Neuron (in vitro differentiated cells): ENCODE measurements around the gene FBXW8.

Experiments
- H2AFZ ChIP-seq: one replicate; pipeline ENCODE4 v1.6.1; 2013; ENCODE audit warnings: low read depth, mild to moderate bottlenecking, inconsistent platforms, low read length, moderate library complexity
- H3K27me3 ChIP-seq: one replicate; pipeline ENCODE4 v1.6.1; 2013; ENCODE audit warnings: low read length; ENCODE audit not compliant: insufficient read depth
- H3K36me3 ChIP-seq: one replicate; pipeline ENCODE4 v1.6.1; 2013; ENCODE audit warnings: low read length; ENCODE audit not compliant: insufficient read depth
- H3K4me1 ChIP-seq: one replicate; pipeline ENCODE4 v1.6.1; 2013; ENCODE audit warnings: low read length; ENCODE audit not compliant: insufficient read depth
- H3K4me3 ChIP-seq: 2 replicates; pipeline ENCODE4 v1.5.1; 2013; ENCODE audit warnings: mild to moderate bottlenecking, low read length, moderate library complexity
- H3K9me3 ChIP-seq: one replicate; pipeline ENCODE4 v1.6.1; 2013; ENCODE audit warnings: low read length

The FBXW8 gene

DNA sequence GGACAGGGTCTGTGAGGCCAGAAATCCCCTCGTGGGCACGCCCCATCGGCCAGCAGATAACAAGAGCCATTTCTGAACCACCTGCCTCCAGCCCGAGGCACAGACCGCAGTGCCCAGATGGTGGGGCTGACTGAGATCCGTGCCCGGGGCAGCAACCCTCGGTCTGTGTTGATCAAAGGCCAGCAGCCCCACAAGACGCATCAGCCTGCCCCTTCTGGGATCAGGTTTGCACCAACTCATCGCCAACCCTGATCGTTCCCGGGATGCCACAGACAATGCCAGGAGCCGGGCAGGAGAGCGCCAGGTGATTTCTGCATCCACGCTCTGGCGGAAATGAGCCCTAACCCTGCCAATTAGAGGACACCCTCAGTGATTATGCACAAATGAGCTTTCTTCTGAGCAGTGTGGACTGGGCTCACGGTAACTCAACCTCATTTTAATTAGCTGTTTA lies 124.0 kb downstream of the FBXW8 start:
- H3K4me3 ChIP-seq: no peak overlapping the region
- no peaks in the 10 kb centered on the region for H3K27me3 ChIP-seq
- H3K36me3 ChIP-seq: peaks cover 8% of the 10 kb centered on the region
- no peak overlapping the region for H2AFZ ChIP-seq
- H3K9me3 ChIP-seq: no peaks in the 10 kb centered on the region
- peaks cover 4% of the 10 kb centered on the region for H3K4me1 ChIP-seq

DNA sequence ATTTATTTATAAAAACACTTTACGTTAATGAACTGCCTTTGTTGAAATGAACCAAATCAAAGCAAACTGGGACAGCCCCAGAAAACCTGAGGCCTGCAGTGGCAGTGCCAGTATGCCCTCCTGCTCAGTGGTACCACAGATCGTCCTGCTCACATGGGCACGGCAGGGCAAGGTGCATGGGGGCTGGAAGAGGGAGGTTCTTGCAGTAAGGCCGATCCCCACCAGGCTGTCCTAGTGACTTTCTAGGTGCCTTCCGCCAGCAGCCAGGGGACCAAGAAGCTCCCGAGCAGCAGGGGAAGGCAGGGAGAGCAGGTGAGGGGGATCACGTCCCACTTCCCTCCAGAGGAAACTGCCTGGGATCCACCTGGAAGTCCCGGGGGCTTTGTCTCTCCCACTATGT lies 124.5 kb downstream of the FBXW8 start:
- Histone ChIP-seq H2AFZ (no peak overlapping the region), H3K36me3 (peaks cover 3% of the 10 kb centered on the region), H3K4me3 (no peak overlapping the region), H3K9me3 (no peaks in the 10 kb centered on the region), H3K27me3 (no peaks in the 10 kb centered on the region), H3K4me1 (peaks cover 4% of the 10 kb centered on the region)

DNA sequence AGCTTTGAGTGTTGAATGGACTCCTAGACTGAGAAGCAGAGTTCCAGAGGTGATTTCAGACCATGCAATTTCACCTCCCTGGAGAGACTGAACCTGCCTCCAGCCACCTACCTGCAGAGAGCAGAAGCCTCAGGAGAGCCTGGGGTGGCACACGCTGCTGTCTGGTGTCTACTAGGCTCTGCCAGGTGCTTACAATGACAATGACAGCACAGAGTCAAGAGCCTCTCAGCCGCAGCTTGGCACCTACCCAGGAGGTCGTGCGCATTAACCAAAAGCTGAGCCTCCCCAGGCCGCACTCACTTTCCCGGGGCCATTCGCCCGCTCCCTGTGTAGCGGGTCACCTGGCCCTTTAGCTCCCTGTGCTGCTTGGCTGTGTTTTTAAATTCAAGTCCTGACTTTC lies 125.3 kb downstream of the FBXW8 start:
- Histone ChIP-seq H3K27me3 (no peaks in the 10 kb centered on the region), H3K9me3 (no peaks in the 10 kb centered on the region), H3K36me3 (no peaks in the 10 kb centered on the region), H3K4me3 (no peak overlapping the region), H3K4me1 (peaks cover 4% of the 10 kb centered on the region), H2AFZ (no peak overlapping the region)

DNA sequence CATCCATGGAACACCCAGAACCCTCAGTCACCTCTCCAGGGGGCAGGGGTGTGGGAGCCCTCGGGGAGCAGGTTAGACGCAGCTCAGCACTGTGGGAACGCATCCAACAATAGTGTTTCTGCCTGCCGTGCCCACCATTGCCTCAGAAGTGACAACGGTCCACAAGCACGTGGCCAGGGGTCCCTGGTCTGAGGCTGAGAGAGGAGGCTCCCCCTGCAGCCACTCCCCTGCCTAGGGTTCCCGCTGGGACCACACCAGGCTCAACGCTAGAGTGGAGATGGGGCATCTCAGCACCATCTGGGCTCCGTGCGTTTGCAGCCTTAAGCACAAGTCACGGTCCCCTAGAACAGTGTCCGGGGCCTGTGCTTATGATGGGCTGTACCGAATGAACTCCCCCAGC lies 125.8 kb downstream of the FBXW8 start:
- peaks cover 4% of the 10 kb centered on the region for H3K4me1 ChIP-seq
- H3K27me3 ChIP-seq: no peaks in the 10 kb centered on the region
- H3K4me3 ChIP-seq: no peak overlapping the region
- H3K9me3 ChIP-seq: no peaks in the 10 kb centered on the region
- H3K36me3 ChIP-seq: no peaks in the 10 kb centered on the region
- no peak overlapping the region for H2AFZ ChIP-seq

DNA sequence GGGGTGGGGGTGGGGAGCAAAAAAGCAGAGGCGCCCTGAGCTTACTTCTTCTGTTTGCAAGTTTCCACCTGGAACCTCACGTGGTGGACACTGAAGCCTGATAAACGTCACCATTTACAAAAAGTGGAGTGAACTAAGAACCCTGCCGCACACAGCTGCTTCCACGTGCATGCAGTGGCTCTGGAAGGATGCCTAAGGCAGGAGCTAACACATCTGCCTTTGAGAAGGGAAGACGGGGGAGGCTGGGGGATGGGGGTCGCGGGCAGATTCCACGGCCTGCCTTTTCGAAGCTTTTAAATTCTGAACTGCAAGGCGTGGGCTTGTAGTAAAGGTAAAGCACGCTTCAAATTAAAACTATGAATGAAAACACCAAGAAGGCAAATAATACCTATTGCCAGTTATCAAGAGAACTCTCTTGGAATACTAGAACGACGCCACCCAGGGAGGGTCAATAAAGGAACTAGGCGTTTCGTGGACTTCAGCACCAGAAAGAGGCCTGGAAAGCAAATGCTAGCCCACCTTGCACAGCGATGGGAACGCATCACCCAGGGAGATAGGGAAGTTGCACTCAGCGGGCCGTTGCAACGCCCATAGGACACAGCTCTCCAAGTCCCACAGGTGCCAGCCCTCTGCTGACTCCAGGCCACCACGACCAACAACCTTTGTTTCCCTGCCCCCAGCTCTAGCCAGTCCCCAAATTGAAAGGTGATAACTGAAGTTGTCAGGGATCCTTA lies 126.7 kb downstream of the FBXW8 start:
- Histone ChIP-seq H2AFZ (no peak overlapping the region), H3K9me3 (no peaks in the 10 kb centered on the region), H3K27me3 (no peaks in the 10 kb centered on the region), H3K4me1 (peaks cover 4% of the 10 kb centered on the region), H3K36me3 (no peaks in the 10 kb centered on the region), H3K4me3 (no peak overlapping the region)

DNA sequence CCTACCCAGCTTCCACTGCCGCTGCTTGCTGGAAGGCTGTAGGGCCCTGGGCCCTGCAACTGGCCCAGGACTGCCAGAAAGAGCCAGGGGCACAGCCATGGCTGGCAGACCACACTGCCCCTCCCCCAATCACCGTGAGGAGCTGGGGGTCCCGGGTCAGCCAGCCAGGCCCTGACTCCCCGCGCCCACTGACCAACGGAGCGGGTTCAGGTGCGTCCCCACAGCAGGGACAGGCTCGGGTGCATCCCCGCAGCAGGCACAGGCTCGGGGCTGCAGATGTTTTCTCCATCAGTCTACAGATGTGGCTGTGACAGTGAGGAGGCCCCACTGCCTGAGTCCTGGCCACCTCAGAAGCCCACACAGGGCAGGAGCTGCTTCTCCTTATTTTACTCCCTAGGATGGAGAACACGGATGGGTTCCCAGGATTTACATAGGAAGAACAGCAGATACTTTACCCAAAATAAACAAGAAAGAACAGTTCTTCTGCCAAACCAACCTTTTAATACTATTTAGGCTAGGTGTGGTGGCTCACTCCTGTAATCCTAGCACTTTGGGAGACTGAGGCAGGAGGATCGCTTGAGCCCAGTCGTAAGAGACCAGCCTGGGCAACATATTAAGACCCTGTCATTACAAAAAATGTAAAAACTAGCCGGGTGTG lies 127.4 kb downstream of the FBXW8 start:
- Histone ChIP-seq H3K4me1 (peaks cover 4% of the 10 kb centered on the region), H3K36me3 (no peaks in the 10 kb centered on the region), H2AFZ (no peak overlapping the region), H3K4me3 (no peak overlapping the region), H3K27me3 (no peaks in the 10 kb centered on the region), H3K9me3 (no peaks in the 10 kb centered on the region)

DNA sequence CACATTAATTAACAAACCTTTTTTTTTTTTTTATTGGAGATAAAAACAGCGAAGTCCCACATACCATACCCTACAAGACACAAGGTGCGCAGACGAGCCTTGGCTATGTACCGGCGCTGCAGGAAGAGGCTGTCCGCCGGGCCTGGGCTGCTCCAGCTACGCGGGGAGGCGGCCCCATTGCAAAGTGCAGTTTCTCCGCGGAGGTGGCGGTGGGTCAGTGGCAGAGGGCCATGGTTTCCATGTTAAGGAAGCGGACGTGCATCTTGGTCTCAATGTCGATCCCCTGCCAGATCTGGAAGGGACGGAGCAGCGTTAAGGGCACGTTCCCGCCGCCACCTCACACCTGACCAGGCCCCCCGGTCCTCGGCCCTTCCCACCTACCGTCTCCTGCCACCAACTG lies 128.2 kb downstream of the FBXW8 start:
- Histone ChIP-seq H3K27me3 (no peaks in the 10 kb centered on the region), H3K9me3 (no peaks in the 10 kb centered on the region), H3K4me1 (peaks cover 1% of the 10 kb centered on the region), H3K36me3 (no peaks in the 10 kb centered on the region), H3K4me3 (no peak overlapping the region), H2AFZ (no peak overlapping the region)

DNA sequence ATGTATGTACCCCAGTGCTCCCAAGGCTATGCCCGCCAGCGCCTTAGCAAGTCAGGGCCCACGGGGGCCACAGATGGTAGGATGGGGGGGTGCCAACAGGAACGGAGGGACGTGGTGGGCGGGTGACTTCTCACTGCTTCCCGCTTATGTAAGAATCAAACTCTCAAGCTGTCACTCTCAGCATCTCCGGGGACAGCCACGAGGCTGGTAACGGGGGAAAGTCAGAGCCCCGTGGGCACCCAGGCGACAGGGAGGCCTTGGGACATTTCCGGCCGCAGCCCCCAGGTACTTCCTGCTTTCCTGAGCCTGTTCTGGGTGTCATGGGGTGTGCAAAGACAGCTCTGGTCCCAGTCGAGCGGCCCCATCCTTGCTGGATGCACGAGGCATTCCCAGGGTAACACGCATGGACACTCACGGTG lies 129.2 kb downstream of the FBXW8 start:
- H3K4me3 ChIP-seq: no peak overlapping the region
- no peak overlapping the region for H2AFZ ChIP-seq
- H3K36me3 ChIP-seq: no peaks in the 10 kb centered on the region
- H3K9me3 ChIP-seq: no peaks in the 10 kb centered on the region
- no peaks in the 10 kb centered on the region for H3K27me3 ChIP-seq
- H3K4me1 ChIP-seq: peaks cover under 1% of the 10 kb centered on the region

DNA sequence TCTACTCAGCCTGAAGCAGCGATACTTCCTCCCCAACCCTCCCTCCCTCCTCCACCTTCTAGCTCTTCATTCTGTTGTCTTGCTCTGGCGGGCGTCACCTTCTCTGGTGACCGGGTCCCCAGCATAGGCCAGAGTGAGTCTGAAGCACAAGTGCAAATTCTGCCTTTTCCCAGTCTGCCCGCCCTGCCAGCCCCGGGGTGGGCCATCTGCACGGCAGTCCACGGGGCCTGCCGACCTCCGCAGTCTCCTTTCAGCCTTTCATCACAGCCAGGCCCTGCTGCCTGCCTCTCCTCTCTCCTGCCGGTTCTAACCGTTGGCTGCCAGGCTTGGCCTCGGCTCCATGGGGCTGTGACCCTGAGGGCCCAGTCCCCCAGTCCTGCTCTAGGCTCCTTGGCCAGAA lies 129.7 kb downstream of the FBXW8 start:
- no peaks in the 10 kb centered on the region for H3K9me3 ChIP-seq
- H3K4me3 ChIP-seq: no peak overlapping the region
- H3K27me3 ChIP-seq: no peaks in the 10 kb centered on the region
- no peak overlapping the region for H2AFZ ChIP-seq
- peaks cover 6% of the 10 kb centered on the region for H3K4me1 ChIP-seq
- H3K36me3 ChIP-seq: no peaks in the 10 kb centered on the region

DNA sequence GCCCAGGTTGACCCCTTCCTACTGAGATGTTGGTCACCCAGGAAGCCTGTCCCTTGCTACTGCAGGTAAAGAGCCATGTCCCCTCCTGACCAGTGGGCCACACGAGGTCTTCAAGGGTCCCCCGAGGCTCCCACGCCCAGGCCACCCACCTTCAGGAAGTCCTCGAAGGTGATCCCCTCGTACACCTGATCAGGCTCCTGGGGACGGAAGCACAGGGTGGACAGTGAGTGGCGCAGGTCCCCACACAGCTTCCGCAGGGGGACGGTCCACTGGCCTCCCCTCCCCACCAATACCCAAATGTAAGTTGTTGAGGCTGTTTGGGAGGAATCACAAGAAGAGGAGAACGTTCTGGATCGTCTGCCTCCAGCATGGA lies 131.0 kb downstream of the FBXW8 start:
- Histone ChIP-seq H3K4me1 (peaks cover 16% of the 10 kb centered on the region), H3K9me3 (no peaks in the 10 kb centered on the region), H3K27me3 (no peaks in the 10 kb centered on the region), H2AFZ (no peak overlapping the region), H3K4me3 (no peak overlapping the region), H3K36me3 (no peaks in the 10 kb centered on the region)

DNA sequence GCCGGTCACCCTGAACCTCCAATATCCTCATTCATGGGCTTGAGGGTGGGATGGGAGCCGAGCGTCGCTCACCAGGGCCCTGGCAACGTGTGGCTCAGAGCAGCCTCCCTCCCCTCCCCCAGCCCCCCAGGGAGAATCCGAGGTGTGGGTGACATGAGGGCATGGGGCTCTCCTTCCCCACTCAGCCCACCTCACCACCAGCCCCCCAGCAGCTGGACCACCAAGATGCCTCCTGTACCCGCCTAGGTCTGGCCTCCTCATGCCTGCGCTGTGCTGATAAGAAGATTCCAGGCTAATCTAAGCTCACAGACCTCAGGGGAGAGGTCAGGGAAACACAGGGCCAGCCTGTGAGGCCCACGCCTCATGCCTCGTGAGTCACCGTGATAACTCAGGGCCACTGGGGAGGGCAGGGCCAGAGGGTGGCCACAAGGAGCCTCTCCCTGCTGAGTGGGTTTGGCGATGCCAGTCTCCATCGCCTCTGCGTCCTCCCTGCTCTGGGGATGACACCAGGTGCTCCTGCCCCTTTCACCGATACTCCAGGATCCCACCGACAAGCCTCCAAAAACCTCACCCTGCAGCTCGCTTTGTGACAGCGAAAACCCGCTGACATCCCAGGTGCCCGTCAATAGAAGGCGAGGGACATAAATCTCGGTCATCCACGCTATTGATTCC lies 131.6 kb downstream of the FBXW8 start:
- Histone ChIP-seq H3K9me3 (no peaks in the 10 kb centered on the region), H2AFZ (no peak overlapping the region), H3K4me1 (peaks cover 16% of the 10 kb centered on the region), H3K4me3 (no peak overlapping the region), H3K27me3 (no peaks in the 10 kb centered on the region), H3K36me3 (no peaks in the 10 kb centered on the region)

DNA sequence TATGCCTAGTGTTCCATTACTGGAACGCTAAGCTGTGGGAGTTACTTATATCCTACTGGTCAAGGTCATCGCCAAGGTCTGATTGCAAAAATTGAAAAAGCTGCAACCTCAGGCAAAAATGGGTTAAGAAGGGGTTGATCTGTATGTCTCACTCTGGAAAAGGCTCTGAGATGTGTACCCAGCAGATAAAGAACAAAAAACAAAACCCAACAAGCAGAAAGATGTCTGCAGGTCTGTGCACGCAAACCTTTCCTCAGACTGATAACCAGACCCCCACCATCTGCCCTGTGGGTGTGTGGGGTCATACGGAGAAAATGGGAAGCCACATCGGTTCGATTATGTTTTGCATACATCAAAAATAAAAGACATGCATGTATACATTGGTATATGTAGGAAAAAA lies 132.1 kb downstream of the FBXW8 start:
- H3K4me1 ChIP-seq: peaks cover 16% of the 10 kb centered on the region
- no peak overlapping the region for H2AFZ ChIP-seq
- H3K27me3 ChIP-seq: no peaks in the 10 kb centered on the region
- H3K36me3 ChIP-seq: no peaks in the 10 kb centered on the region
- no peaks in the 10 kb centered on the region for H3K9me3 ChIP-seq
- no peak overlapping the region for H3K4me3 ChIP-seq

DNA sequence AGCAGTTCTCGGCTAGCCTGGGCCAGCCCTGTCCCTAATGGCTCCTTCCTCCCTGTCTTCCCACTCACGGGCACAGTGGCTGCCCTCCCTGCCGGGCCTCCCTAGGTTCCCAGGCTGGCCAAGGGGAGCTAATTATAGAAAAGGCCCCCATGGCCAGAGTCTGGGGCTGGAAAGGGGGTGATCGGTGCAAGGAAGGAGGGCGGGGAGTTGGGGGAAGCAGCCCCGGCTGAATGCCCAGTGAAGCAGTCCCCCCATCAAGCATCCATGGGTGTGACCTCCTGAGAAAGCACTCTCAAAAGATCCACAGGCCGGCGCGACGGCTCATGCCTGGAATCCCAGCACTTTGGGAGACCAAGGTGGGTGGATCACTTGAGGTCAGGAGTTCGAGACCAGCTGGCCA lies 133.6 kb downstream of the FBXW8 start:
- H3K4me3 ChIP-seq: no peak overlapping the region
- no peaks in the 10 kb centered on the region for H3K27me3 ChIP-seq

More for the DNA sequence above, 133.6 kb downstream of the FBXW8 start:
- no peaks in the 10 kb centered on the region for H3K36me3 ChIP-seq
- peaks cover 16% of the 10 kb centered on the region for H3K4me1 ChIP-seq
- no peaks in the 10 kb centered on the region for H3K9me3 ChIP-seq
- no peak overlapping the region for H2AFZ ChIP-seq
